HEK293 (cell line): ENCODE data around the gene ATF5.
A peak's percentile ranks its signal among the peaks of the same experiment; 100 is the strongest.

Source experiments
- CTCF ChIA-PET: fragments of 350-600 bp; formaldehyde crosslinking; extraction: SDS; loops from one replicate; lab custom pipeline; 2021; ENCODE audit warnings: antibody characterized with exemption; lab: Yijun Ruan, JAX
- POLR2A ChIA-PET: fragments of 300-600 bp; formaldehyde crosslinking; extraction: SDS; loops from one replicate; lab custom pipeline; 2020; ENCODE audit warnings: antibody characterized with exemption, inconsistent platforms; lab: Yijun Ruan, JAX
- H3K27ac ChIP-seq: fragments of 200-500 bp; sonication (Bioruptor generic); 2 replicates; pipeline ENCODE4 v1.5.1; 2014; ENCODE audit warnings: low read depth, low read length, control low read depth, inconsistent platforms; ENCODE audit errors: extremely low read depth
- H3K36me3 ChIP-seq, 2 experiments: fragments of 200-500 bp in 1 of 2; sonication (Bioruptor generic) in 1 of 2; 1 replicate in 1 of 2; 2 replicates in 1 of 2; pipeline ENCODE4 v1.5.1; 2014 to 2017; ENCODE audit warnings: inconsistent platforms in 2 of 2, low read length in 2 of 2; ENCODE audit not compliant: control insufficient read depth in 2 of 2, insufficient read depth in 1 of 2
- H3K4me1 ChIP-seq: fragments of 200-500 bp; sonication (Bioruptor generic); 2 replicates; pipeline ENCODE4 v1.5.1; 2014; ENCODE audit warnings: mild to moderate bottlenecking, low read length, inconsistent platforms; ENCODE audit not compliant: control insufficient read depth, insufficient read depth
- H3K4me3 ChIP-seq: 2 replicates; pipeline ENCODE4 v1.5.1; 2011; ENCODE audit warnings: low read depth, mild to moderate bottlenecking, control low read depth, low read length, moderate library complexity
- H3K9me3 ChIP-seq: fragments of 200-500 bp; sonication (Bioruptor generic); 2 replicates; pipeline ENCODE4 v1.5.1; 2014; ENCODE audit warnings: low read depth, low read length, inconsistent platforms; ENCODE audit not compliant: control insufficient read depth, insufficient read depth
- BCL11A ChIP-seq: fragments of 450-650 bp; formaldehyde crosslinking; IDR thresholded peaks from 2 replicates; pipeline ENCODE4 v1.5.1; 2016; ENCODE audit warnings: low read depth, missing biosample characterization, missing genetic modification characterization
- KLF1 ChIP-seq: fragments of 450-650 bp; formaldehyde crosslinking; IDR thresholded peaks from 2 replicates; pipeline ENCODE4 v1.5.1; 2016; ENCODE audit warnings: missing biosample characterization, missing genetic modification characterization
- MZF1 ChIP-seq: fragments of 450-650 bp; formaldehyde crosslinking; IDR thresholded peaks from 2 replicates; pipeline ENCODE4 v1.5.1; 2017; ENCODE audit warnings: missing biosample characterization, missing genetic modification characterization, borderline replicate concordance
- TCF7L2 ChIP-seq: IDR thresholded peaks from 2 replicates; pipeline ENCODE4 v1.6.1; 2011; ENCODE audit warnings: low read depth, mild to moderate bottlenecking, inconsistent platforms, low read length, moderate library complexity, borderline replicate concordance
- TRIM28 ChIP-seq: IDR thresholded peaks from 2 replicates; pipeline ENCODE4 v1.6.1; 2011; ENCODE audit warnings: low read length, control low read depth, borderline replicate concordance
- ZBTB17 ChIP-seq: fragments of 450-650 bp; formaldehyde crosslinking; IDR thresholded peaks from 2 replicates; pipeline ENCODE4 v1.5.1; 2016; ENCODE audit warnings: missing biosample characterization, missing genetic modification characterization
- ZEB2 ChIP-seq: fragments of 450-650 bp; formaldehyde crosslinking; IDR thresholded peaks from 2 replicates; pipeline ENCODE4 v1.5.1; 2016; ENCODE audit warnings: missing biosample characterization, missing genetic modification characterization
- ZFP69B ChIP-seq: fragments of 450-650 bp; formaldehyde crosslinking; IDR thresholded peaks from 2 replicates; pipeline ENCODE4 v1.5.1; 2016; ENCODE audit warnings: missing biosample characterization, missing genetic modification characterization
- ZNF140 ChIP-seq: fragments of 450-650 bp; formaldehyde crosslinking; IDR thresholded peaks from 2 replicates; pipeline ENCODE4 v1.5.1; 2016; ENCODE audit warnings: missing biosample characterization, missing genetic modification characterization
- ZNF169 ChIP-seq: fragments of 450-650 bp; formaldehyde crosslinking; IDR thresholded peaks from 2 replicates; pipeline ENCODE4 v1.5.1; 2016; ENCODE audit warnings: missing biosample characterization, missing genetic modification characterization
- ZNF184 ChIP-seq: fragments of 450-650 bp; IDR thresholded peaks from 2 replicates; pipeline ENCODE4 v1.5.1; 2018; ENCODE audit warnings: missing biosample characterization, mild to moderate bottlenecking, missing genetic modification characterization
- ZNF24 ChIP-seq: fragments of 450-650 bp; formaldehyde crosslinking; IDR thresholded peaks from 2 replicates; pipeline ENCODE4 v1.5.1; 2016; ENCODE audit warnings: missing biosample characterization, missing genetic modification characterization
- ZNF266 ChIP-seq: fragments of 450-650 bp; formaldehyde crosslinking; IDR thresholded peaks from 2 replicates; pipeline ENCODE4 v1.5.1; 2016; ENCODE audit warnings: missing biosample characterization, missing genetic modification characterization, low read depth
- ZNF311 ChIP-seq: fragments of 450-650 bp; formaldehyde crosslinking; IDR thresholded peaks from 2 replicates; pipeline ENCODE4 v1.5.1; 2017; ENCODE audit warnings: missing biosample characterization, missing genetic modification characterization, borderline replicate concordance
- ZNF324 ChIP-seq: fragments of 450-650 bp; formaldehyde crosslinking; IDR thresholded peaks from 2 replicates; pipeline ENCODE4 v1.5.1; 2016; ENCODE audit warnings: missing biosample characterization, missing genetic modification characterization
- ZNF48 ChIP-seq: fragments of 450-650 bp; formaldehyde crosslinking; IDR thresholded peaks from 2 replicates; pipeline ENCODE4 v1.5.1; 2016; ENCODE audit warnings: missing biosample characterization, missing genetic modification characterization
- ZNF501 ChIP-seq: fragments of 450-650 bp; formaldehyde crosslinking; IDR thresholded peaks from 2 replicates; pipeline ENCODE4 v1.5.1; 2016; ENCODE audit warnings: missing biosample characterization, missing genetic modification characterization
- ZNF555 ChIP-seq: fragments of 450-650 bp; formaldehyde crosslinking; conservative IDR thresholded peaks from 2 replicates; pipeline ENCODE4 v1.5.1; 2017; ENCODE audit warnings: missing biosample characterization, mild to moderate bottlenecking, missing genetic modification characterization, inconsistent platforms
- ZNF558 ChIP-seq: fragments of 450-650 bp; formaldehyde crosslinking; IDR thresholded peaks from 2 replicates; pipeline ENCODE4 v1.5.1; 2016; ENCODE audit warnings: missing biosample characterization, missing genetic modification characterization
- ZNF626 ChIP-seq: fragments of 450-650 bp; sonication (Bioruptor Pico); formaldehyde crosslinking; IDR thresholded peaks from 2 replicates; pipeline ENCODE4 v1.5.1; 2018; ENCODE audit warnings: missing biosample characterization, missing genetic modification characterization, inconsistent platforms
- ZNF701 ChIP-seq: fragments of 450-650 bp; formaldehyde crosslinking; IDR thresholded peaks from 2 replicates; pipeline ENCODE4 v1.5.1; 2016; ENCODE audit warnings: missing biosample characterization, missing genetic modification characterization
- ZNF76 ChIP-seq: fragments of 450-650 bp; formaldehyde crosslinking; IDR thresholded peaks from 2 replicates; pipeline ENCODE4; 2016; ENCODE audit warnings: low read depth, missing biosample characterization, missing genetic modification characterization, borderline replicate concordance
- ZNF777 ChIP-seq: fragments of 450-650 bp; formaldehyde crosslinking; IDR thresholded peaks from 2 replicates; pipeline ENCODE4 v1.5.1; 2017; ENCODE audit warnings: missing biosample characterization, missing genetic modification characterization, borderline replicate concordance
- ZNF785 ChIP-seq: fragments of 450-650 bp; formaldehyde crosslinking; IDR thresholded peaks from 2 replicates; pipeline ENCODE4 v1.5.1; 2016; ENCODE audit warnings: missing biosample characterization, missing genetic modification characterization
- ZXDB ChIP-seq: fragments of 450-650 bp; formaldehyde crosslinking; IDR thresholded peaks from 2 replicates; pipeline ENCODE4 v1.5.1; 2016; ENCODE audit warnings: missing biosample characterization, missing genetic modification characterization
- TF ChIP-seq, protein P1 (sequence below): fragments of 450-650 bp; formaldehyde crosslinking; IDR thresholded peaks from 2 replicates; pipeline ENCODE4 v1.5.1; 2016; ENCODE audit warnings: missing biosample characterization, missing genetic modification characterization
- TF ChIP-seq, protein P2 (sequence below): fragments of 450-650 bp; formaldehyde crosslinking; IDR thresholded peaks from 2 replicates; pipeline ENCODE4 v1.5.1; 2017; ENCODE audit warnings: missing biosample characterization, missing genetic modification characterization
- TF ChIP-seq, protein P3 (sequence below): fragments of 450-650 bp; formaldehyde crosslinking; IDR thresholded peaks from 2 replicates; pipeline ENCODE4 v1.5.1; 2016; ENCODE audit warnings: missing biosample characterization, missing genetic modification characterization
- TF ChIP-seq, protein P4 (sequence below): IDR thresholded peaks from 2 replicates; pipeline ENCODE4 v1.6.1; 2011; ENCODE audit warnings: mild to moderate bottlenecking, low read depth, low read length, borderline replicate concordance

Gene ATF5

GRCh38 chr19:49890349-49891311 is 38.4 kb upstream of the ATF5 start (continued):
- TF ChIP-seq TRIM28: no peak
- no peak for TF ChIP-seq ZBTB17
- TF ChIP-seq ZNF626: no peak
- TF ChIP-seq ZFP69B: peak; percentile 82
- peak; percentile 54; the same call in 1 of the 2 replicates for TF ChIP-seq ZNF501 (tag by site-specific recombination)
- TF ChIP-seq, protein P1, sequence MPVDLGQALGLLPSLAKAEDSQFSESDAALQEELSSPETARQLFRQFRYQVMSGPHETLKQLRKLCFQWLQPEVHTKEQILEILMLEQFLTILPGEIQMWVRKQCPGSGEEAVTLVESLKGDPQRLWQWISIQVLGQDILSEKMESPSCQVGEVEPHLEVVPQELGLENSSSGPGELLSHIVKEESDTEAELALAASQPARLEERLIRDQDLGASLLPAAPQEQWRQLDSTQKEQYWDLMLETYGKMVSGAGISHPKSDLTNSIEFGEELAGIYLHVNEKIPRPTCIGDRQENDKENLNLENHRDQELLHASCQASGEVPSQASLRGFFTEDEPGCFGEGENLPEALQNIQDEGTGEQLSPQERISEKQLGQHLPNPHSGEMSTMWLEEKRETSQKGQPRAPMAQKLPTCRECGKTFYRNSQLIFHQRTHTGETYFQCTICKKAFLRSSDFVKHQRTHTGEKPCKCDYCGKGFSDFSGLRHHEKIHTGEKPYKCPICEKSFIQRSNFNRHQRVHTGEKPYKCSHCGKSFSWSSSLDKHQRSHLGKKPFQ: no peak
- TF ChIP-seq ZNF266 (tag by site-specific recombination): no peak
- no peak for TF ChIP-seq ZNF324 (tag by site-specific recombination)
- TF ChIP-seq, protein P2, sequence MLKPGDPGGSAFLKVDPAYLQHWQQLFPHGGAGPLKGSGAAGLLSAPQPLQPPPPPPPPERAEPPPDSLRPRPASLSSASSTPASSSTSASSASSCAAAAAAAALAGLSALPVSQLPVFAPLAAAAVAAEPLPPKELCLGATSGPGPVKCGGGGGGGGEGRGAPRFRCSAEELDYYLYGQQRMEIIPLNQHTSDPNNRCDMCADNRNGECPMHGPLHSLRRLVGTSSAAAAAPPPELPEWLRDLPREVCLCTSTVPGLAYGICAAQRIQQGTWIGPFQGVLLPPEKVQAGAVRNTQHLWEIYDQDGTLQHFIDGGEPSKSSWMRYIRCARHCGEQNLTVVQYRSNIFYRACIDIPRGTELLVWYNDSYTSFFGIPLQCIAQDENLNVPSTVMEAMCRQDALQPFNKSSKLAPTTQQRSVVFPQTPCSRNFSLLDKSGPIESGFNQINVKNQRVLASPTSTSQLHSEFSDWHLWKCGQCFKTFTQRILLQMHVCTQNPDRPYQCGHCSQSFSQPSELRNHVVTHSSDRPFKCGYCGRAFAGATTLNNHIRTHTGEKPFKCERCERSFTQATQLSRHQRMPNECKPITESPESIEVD: no peak
- TF ChIP-seq ZNF555 (tag by site-specific recombination): no peak
- TF ChIP-seq BCL11A (tag by site-specific recombination): no peak
- TF ChIP-seq ZNF701 (tag by site-specific recombination): no peak
- TF ChIP-seq ZNF785 (tag by site-specific recombination): peak; percentile 85; the same call in 1 of the 2 replicates
- TF ChIP-seq, protein P3, sequence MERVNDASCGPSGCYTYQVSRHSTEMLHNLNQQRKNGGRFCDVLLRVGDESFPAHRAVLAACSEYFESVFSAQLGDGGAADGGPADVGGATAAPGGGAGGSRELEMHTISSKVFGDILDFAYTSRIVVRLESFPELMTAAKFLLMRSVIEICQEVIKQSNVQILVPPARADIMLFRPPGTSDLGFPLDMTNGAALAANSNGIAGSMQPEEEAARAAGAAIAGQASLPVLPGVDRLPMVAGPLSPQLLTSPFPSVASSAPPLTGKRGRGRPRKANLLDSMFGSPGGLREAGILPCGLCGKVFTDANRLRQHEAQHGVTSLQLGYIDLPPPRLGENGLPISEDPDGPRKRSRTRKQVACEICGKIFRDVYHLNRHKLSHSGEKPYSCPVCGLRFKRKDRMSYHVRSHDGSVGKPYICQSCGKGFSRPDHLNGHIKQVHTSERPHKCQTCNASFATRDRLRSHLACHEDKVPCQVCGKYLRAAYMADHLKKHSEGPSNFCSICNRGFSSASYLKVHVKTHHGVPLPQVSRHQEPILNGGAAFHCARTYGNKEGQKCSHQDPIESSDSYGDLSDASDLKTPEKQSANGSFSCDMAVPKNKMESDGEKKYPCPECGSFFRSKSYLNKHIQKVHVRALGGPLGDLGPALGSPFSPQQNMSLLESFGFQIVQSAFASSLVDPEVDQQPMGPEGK (tag by site-specific recombination): peak; percentile 32; the same call in 1 of the 2 replicates
- peak; percentile 88 for TF ChIP-seq KLF1 (tag by site-specific recombination)
- TF ChIP-seq, protein P4, sequence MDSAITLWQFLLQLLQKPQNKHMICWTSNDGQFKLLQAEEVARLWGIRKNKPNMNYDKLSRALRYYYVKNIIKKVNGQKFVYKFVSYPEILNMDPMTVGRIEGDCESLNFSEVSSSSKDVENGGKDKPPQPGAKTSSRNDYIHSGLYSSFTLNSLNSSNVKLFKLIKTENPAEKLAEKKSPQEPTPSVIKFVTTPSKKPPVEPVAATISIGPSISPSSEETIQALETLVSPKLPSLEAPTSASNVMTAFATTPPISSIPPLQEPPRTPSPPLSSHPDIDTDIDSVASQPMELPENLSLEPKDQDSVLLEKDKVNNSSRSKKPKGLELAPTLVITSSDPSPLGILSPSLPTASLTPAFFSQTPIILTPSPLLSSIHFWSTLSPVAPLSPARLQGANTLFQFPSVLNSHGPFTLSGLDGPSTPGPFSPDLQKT: no peak
- no peak for TF ChIP-seq ZNF777 (tag by site-specific recombination)
- no peak for TF ChIP-seq ZNF76 (tag by site-specific recombination)
- TF ChIP-seq ZNF184 (tag by site-specific recombination): no peak

DNA sequence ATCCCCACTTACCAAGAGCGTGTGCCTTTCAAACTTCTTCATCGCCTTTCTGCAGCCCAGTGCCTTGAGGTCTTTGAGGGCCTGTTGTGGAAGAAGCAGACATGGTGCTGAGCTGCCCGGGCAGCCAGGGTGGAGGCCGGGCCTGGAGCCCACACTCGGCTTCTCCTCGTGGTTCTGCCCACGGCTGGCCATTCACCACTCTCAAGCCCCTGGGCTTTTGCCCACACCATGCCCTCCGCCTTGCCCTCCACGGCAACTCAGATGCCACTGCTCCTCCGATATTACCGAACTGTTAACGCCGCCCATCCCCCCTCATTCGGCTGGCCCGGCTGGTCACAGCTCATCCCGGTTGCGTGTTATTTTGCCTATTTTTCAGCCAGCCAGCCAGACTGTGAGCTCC is 37.6 kb upstream of the ATF5 start:
- Histone ChIP-seq H3K4me1 (no peaks in the 10 kb centered on the region), H3K9me3 (no peaks in the 10 kb centered on the region), H3K4me3 (no peak overlapping the region), H3K36me3 (no peaks in the 10 kb centered on the region; a peak in 1 of 3 replicates)
- ChIA-PET POLR2A (interaction anchor here (0.7 to 3.7 kb wide), 7 partner anchors 11 to 38 kb away, joined by 4 to 27 read pairs (median 4); partner anchors contain the start of genes AKT1S1, ATF5, NUP62 and TBC1D17), CTCF (no interaction called here)
- TF ChIP-seq ZNF311 (tag by site-specific recombination) (no peak), TCF7L2 (no peak), ZNF48 (tag by site-specific recombination) (no peak), ZNF169 (tag by site-specific recombination) (no peak), MZF1 (tag by site-specific recombination) (no peak), ZEB2 (tag by site-specific recombination) (no peak), ZNF558 (no peak), ZNF140 (tag by site-specific recombination) (no peak), ZBTB17 (no peak), ZNF24 (no peak), ZXDB (tag by site-specific recombination) (no peak)
- TF ChIP-seq, protein P2: no peak
- TF ChIP-seq, all 188 proteins: peak for 0
- peak overlapping the region; percentile 17; the same call in 1 of the 2 replicates for H3K27ac ChIP-seq
